GM21360 (cell line): ENCODE measurements around the gene ATP11A.

ENCODE experiments used
- ATAC-seq: cut with Tn5 transposase; IDR thresholded peaks from one replicate; pipeline ENCODE4 v1.9.1; 2021; ENCODE audit warnings: mild to moderate bottlenecking, moderate library complexity; ENCODE audit not compliant: unreplicated experiment

ATP11A gene

DNA sequence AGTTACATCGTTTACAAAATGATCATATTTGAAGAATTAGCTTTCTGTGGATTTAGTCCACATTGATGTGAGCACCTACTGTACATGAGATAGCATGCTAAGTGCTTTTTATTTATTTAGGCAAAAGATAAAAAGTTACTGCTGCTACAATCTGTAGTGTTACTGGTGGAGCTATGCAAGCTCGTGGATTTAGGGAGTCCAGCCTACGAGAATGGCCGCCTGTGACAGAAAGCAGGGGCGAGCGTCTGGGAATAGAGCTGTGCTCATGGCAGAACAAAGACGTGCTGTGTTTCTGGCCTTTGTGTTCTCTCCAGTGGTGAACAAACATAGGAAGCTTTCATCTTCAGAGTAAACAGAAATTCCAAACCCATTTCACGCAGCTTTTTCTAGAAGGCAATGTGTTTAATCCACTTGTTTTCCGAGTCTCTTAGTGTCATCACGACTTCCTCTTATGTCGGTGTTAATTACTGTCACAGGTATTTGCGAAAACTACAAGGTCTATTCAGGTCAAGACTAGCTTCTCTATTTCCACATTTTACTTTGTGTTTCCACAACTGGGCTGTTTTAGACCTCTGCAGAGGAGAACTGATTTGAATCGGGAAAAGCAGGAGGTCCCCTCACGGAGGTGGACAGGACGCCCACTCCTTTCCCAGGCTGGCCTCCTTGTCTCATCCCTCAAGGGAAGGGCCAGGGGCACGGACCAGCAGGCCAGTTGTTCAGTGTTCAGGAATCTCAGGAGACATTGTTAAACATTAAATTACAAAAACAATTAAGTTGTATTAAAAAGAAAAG, 67.3 kb downstream of the ATP11A start:
- no peak for ATAC-seq

DNA sequence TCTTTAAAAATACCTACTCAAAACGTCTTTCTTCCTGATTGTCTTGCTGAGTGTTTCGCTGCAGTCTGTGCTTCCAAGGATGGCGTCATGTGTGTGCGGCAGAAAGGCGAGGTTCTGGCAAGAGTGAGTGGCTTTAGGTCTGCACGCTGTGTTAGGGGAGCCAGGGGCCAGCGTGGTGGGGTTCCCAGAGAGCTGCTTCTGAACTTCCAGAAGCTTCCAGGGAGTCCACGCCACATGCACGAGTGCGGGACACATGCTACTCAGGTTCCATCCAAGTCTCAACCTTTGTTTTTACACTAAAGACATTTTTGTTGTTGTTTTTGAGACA, 67.9 kb downstream of the ATP11A start:
- ATAC-seq, result no peak

GRCh38 chr13:112759053-112759452, 69.2 kb downstream of the ATP11A start:
- no peak for ATAC-seq

GRCh38 chr13:112759827-112760226, 70.0 kb downstream of the ATP11A start:
- ATAC-seq, result no peak

DNA sequence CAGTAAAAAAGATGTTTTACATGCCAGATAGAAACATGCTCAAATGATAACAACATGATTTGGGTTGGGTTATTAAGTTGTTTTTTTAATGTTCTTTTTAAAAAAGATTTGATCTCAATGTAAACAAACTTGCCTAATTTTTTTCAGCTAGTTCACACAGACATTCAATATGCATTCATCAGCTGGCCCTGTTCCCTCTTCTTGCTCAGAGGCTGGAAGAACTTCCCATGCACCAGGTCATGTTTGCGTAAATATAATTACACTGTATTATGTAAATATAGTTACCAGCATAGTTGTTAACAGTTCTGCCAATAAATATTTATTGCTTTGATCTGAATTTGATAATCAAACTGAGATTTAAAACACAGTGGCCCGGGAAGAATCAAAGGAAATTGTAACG, 70.6 kb downstream of the ATP11A start:
- no peak for ATAC-seq

DNA sequence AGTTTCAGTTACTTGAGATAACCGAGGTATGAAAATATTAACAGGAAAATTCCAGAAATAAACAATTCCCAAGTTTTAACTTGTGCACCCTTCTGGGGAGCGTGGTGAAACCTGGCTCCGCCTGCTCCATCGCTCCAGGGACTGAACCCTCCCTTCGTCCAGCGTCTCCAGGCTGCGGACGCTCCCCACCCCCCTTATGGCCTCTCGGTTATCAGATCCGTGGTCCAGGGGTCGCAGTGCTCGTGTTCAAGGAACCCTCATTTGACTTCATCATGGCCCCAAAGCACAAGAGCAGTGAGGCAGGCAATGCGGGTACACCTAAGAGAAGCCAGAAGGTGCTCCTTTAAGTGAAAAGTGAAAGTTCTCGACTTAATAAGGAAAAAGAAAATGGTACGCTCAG, 71.1 kb downstream of the ATP11A start:
- ATAC-seq, result no peak

DNA sequence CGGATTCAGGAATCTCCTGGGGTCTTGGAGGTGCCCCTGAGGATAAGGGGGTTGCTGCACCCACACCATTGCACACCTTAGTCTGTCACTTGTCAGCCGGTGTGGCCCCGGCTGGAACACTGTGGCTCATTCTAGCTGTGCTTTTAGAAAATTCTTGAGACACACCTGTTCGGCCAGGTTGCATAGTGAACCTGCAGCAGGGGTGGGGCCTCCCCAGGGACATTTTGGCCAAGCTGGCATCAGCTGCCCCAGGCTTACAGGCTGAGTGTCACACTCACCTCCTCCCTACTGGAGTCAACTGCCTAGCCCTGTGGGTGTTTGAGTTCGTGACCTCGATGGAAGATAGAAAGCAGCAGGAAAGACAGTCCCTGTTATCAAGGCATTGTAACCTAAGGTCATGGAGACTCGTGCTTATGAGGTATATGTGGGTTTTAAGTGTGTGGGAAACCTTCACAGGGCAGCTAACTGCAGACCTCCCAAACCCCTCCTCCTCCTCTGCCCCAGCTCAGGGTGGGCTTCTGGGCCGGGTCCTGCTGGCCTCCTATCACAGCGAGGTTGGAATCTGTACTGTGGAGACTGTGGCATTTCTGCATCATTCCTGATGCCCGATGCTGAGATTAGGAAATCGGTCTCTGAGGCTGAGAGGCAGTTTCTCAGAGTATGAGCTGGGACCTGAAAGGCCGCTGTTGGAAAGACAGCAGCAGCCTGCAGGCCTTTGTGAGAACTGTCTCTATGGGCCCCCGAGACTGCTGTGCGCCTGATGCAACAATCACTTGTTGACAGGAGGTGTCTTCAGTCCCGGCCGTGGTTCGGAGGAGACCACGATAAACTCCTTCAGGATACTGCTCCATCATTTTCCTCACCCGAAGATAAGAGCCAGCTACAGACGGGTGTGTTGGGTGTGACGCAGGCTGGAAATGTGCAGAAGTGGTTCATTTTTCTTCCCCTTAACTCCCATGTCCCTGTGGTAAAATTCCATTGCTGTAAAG, 72.2 kb downstream of the ATP11A start:
- no peak for ATAC-seq

DNA sequence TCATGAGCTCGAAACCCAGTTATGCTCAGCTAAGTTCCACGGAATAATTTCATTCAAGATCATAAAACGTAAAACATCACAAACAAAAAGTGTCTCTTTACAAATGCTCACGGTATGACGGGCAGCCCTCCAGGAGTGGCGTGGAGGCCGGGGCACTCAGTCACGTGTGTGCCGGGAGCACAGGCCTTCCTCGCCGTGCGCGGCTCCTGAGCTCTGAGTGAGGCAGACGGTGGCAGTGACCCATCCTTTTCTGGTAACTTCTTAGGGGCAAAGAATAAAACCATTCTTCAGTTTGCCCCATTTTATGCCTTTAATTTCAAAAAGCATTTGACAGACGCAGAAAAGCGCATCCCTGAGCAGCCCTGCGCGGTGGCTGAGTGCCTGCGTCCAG, 72.8 kb downstream of the ATP11A start:
- ATAC-seq, result no peak

GRCh38 chr13:112764028-112764427, 74.2 kb downstream of the ATP11A start:
- ATAC-seq, result no peak

DNA sequence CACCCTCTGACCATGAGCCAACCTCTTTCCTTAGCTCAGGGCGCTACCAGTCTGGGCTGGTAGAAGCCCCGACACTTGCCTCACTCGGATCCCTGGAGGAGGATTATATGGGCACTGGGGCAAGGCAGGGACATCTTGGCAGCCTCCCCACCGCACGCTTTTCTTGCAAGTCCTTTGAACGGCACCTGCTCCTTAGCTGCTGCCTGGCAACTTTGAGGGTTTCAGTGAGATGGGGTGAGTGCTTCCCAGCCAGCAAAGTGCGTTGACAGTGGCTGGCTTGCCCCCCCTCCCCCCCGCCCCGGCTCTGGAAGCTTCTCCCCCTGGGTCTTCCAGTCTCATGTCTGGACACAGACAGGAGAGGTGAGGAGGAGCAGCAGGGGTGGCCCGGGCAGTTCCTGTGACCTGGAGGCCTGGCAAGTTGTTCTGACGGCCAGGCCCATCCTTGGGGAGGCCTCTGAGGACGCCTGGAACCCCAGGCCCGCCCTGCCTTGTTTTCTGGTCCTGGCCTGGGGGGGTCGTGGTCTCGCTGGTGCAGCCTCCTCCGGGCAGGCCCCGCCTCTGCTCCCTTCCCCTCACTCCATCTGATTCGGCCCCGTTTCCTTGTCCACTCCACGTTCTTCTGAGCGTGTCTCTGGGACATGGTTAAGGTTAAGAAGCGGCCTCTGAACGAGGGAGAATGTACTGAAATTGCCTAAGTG, 75.2 kb downstream of the ATP11A start:
- ATAC-seq, result no peak

DNA sequence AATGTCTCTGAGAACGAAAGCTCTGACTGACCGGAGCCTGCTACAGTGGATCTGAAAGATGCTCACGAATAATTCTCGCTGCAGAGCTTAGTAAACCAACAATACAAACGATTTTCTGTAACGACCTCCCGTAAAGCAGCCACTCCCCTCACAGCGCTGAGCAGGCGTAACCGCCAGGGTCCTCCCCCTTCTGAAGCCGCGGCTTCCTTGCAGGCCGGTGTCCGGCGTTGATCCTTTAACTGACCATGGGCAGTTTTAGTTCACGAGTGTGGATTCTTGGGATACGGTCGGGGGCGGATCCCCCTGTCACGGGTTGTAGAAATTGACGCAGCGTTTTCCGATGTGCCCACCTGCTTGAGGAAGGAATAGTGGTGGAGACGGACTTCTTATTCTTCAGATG, 75.9 kb downstream of the ATP11A start:
- ATAC-seq, result no peak

DNA sequence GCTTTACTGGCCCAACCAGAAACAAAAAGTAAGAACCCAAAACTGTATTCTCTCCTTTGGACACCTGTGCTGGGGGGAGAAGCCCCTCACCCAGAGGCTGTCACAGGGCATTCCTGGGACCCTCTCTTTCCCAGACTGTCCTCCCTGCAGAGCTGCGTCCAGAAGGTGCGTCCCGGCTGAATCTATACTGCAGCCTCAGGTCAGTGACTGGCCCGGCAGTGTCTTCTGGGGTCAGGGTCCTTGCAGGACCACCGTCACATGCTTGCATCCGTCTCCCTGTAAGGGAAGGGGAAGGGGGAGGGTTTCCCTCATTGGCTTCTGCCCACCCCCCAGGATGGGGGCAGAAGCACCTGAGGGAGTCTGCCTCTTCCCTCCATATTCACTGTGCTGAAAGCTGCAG, 76.5 kb downstream of the ATP11A start:
- no peak for ATAC-seq

- ATAC-seq, result peak; percentile 91
These were observed 78.0 kb downstream of the ATP11A start for GRCh38 chr13:112767506-112768471.

GRCh38 chr13:112768795-112769481, 79.1 kb downstream of the ATP11A start:
- ATAC-seq, result no peak

DNA sequence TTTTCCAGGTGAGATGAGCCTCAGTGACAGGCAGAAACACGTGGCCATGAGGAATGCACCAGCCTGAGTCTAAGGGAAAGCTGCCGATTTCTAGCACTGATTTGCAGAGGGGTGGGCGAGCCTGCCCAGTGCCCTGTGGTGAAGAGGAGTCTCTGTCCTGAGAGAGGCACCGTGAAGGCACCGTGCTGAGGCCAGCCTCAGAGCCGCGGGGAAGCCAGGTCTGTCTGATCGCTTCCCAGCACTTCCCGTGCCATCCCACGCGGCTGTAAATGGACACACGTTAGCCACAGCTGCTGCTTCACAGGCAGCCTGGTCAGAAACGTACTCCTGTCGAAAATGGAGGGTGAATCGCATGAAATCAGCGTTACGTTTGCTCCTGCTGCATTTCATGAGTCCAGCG, 79.8 kb downstream of the ATP11A start:
- no peak for ATAC-seq

GRCh38 chr13:112770504-112770903, 80.7 kb downstream of the ATP11A start:
- no peak for ATAC-seq

DNA sequence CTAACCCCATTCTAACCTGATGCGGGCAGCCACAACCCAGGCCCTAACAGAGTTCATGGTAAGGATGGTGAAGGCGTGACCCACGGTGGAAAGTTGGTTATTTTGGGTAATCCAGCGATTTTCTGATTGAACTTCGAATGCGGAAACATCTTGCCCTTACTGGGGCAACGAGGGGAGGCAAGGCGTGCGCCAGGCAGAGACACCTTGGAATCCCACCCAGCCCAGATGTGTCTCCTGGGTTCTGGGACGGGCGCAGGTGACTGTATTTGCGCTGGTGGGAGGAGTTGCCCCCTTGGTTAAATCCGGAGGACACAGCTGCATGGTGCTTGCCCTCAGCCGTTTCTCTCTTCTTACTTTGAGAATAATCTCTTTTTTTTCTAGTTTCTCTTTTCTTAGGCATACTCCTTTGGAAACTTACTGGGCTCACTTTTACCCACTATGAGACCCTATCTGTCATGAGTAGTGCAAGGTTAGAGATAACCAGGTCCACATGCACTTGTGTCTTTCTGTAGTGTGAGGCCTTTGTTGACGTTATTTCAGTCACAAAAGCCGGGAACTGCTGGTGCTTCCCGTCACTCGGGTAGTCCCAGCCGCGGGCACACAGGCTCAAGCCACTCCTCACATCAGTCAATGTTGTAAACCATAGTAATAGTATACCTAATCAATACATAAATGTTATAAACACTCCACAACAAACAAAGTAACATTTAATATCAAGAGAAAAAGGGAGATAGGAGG, 81.5 kb downstream of the ATP11A start:
- ATAC-seq, result no peak

DNA sequence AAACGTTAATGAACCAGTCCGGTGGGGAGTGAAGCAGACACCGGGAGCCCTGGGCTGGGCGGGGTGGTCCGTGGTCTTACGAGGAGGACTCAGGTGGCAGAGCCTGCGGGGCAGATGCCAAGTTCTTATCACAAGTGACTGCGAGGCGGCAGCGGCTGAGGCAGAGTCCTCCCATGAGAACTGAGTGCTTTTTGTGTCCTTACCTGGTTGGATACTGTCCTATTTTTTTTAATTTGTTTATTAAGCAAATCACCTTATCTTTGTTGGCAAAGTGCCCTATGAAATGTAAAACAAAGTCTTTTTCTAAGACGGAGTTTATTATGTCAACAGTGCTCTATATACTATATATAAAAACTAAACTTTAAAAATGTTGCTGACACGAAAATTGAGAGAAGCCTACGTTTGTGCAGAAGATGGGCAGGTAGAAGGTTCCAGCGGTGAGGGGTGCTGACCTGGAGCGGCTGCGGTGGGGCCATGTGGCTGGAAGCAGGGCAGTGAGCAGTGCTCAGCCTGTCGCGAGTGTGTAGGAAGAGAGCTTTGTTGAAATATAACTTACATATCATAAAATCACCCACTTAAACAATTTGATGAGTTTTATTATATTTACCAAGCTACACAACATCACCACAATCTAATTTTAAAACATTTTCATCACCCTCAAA, 82.2 kb downstream of the ATP11A start:
- no peak for ATAC-seq

DNA sequence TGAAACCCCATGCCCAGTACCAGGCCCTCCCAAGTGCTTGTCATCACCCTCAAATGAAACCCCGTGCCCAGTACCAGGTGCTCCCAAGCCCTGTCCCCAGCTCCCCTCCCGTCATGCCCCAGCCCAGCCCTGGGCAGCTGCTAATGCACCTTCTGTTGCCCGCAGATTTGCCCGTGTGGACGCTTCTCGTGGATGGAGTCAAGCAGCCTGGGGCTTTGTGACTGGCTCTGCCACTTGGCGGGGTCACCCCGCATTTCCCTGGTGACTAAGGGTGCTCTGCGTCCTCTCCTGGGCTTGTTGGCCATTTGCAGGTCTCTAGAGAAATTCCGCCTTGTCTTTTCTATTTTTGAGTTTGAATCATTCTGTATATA, 82.7 kb downstream of the ATP11A start:
- ATAC-seq, result no peak
